IPS-15b (cell line): ENCODE data around the gene ZMIZ1.

ENCODE experiments used
- H3K27me3 ChIP-seq: one replicate; pipeline ENCODE4 v1.6.1; 2013; ENCODE audit warnings: low read length; ENCODE audit not compliant: control insufficient read depth, insufficient read depth
- H3K36me3 ChIP-seq: one replicate; pipeline ENCODE4 v1.6.1; 2013; ENCODE audit warnings: low read length; ENCODE audit not compliant: control insufficient read depth, insufficient read depth
- H3K4me1 ChIP-seq: one replicate; pipeline ENCODE4 v1.6.1; 2013; ENCODE audit warnings: mild to moderate bottlenecking, low read length; ENCODE audit not compliant: control insufficient read depth, insufficient read depth
- H3K4me3 ChIP-seq: one replicate; pipeline ENCODE4 v1.5.1; 2013; ENCODE audit warnings: low read depth, low read length
- H3K9ac ChIP-seq: one replicate; pipeline ENCODE4 v1.6.1; 2013; ENCODE audit warnings: low read depth, mild to moderate bottlenecking, low read length
- H3K9me3 ChIP-seq: one replicate; pipeline ENCODE4 v1.6.1; 2013; ENCODE audit warnings: mild to moderate bottlenecking, low read length; ENCODE audit not compliant: control insufficient read depth, insufficient read depth

Gene ZMIZ1

DNA sequence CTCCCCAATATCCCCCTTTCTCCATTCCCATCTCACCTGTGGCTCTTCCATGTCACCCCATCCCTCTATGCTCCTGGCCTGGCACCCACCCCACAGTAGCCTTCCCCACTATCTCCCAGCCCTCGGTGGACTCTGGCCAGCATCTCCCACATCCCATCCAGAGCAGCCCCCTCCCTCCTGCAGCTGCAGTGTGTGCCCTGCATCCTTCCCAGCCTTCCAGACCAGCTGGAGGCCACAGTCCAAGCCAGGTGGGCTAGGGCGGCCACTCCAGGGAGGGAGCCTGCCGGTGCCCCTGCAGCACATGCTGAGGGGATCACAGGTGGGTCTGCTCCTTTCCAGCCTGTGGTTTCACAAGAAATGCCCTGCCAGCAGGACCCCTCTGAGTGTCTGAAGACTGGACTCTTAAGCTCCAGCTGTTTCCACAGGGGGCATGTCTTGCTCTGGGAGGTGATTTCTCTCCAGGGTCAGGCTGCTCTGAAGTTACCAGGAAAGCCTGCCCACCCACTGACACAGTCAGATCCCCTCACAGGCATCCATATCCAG lies 187.6 kb downstream of the ZMIZ1 start:
- no peaks in the 10 kb centered on the region for H3K4me1 ChIP-seq
- no peaks in the 10 kb centered on the region for H3K27me3 ChIP-seq
- H3K9me3 ChIP-seq, result no peaks in the 10 kb centered on the region
- no peak overlapping the region for H3K9ac ChIP-seq
- H3K4me3 ChIP-seq, result no peak overlapping the region
- H3K36me3 ChIP-seq, result peaks cover 11% of the 10 kb centered on the region

DNA sequence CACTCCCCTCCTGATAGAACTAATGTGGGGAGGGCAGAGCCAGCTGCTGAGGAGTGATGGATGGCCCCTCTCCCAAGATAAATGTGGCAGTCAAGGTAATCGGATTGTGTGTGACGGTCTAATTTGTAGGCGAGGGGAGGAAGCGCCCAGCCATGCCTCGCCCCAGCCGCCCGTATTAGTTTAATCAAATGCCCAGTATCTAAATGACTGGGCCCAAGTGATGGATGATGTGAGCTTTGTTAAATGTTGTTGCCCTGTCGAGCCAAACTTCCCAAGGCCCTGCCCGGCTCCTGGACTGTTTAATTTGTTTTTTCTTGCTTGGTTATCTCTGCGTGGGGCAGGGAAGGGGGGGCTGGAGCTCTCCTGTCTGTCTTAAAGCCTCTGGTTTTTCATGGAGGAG lies 190.1 kb downstream of the ZMIZ1 start:
- peaks cover 17% of the 10 kb centered on the region for H3K36me3 ChIP-seq
- H3K4me3 ChIP-seq, result no peak overlapping the region
- H3K27me3 ChIP-seq, result no peaks in the 10 kb centered on the region
- no peaks in the 10 kb centered on the region for H3K9me3 ChIP-seq
- no peak overlapping the region for H3K9ac ChIP-seq
- H3K4me1 ChIP-seq, result peaks cover 5% of the 10 kb centered on the region

DNA sequence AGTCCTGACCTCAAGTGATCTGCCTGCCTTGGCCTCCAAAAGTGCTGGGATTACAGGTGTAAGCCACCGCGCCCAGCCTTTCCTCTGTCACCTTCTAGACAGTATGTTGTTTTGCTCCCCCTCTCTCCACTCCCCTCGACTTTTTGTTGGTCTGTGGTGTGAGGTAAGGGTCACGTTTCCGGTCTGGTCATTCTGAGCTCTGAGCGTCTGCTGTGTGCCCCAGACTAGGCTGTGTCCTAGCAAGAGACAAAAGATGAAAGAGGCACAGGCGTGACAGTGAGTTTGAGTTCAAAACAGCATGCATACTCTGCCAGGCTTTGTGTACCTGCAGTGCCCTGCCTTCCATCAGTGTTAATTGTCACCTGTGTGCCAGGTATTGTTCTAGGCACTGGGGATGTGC lies 191.1 kb downstream of the ZMIZ1 start:
- Histone ChIP-seq H3K4me3 (no peak overlapping the region), H3K36me3 (peaks cover 17% of the 10 kb centered on the region), H3K9me3 (no peaks in the 10 kb centered on the region), H3K9ac (no peak overlapping the region), H3K4me1 (peaks cover 5% of the 10 kb centered on the region), H3K27me3 (no peaks in the 10 kb centered on the region)

DNA sequence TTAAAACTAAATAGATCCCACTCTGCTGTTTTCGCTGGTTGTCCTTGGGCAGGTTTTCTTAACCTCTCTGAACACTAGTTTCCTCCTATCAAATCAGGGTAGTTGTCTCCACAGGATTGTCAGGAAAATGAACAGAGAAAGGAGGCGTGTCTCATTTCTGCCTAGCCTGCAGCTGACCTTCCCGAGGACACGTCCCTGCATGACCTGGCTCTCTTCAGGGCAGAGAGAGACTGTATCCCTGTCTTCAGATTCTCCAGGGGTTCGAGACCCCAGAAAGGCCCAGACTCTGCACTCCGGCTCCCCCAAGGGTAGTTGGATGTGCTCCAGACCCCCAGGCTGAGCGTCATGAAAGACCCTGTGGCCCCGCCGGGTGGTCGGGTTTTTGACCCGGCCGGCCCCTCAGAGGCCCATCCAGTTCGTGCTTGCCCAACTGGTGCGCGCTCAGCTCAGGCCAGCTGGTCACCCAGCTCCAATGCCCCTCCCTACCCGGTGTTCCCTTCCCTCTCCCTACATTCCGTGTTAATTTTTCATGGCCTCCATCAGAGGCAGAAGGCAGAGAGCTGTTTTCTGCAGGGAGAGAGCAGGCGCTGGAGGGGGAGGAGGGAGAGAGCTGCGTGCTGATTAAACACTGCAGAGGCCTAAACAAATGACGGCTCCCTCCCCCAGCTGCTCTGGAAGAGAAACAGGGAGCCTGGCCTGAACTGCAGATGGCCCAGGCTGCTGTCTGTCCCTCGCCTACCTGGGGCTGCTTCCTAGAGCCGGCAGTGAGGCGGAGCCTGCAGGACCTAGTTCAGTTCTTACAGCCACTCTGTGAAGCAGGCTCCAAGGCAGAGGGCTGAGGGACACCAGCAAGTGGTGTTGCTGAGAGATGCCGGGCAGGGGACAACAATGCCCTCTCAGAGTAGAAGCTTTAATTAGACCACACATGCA lies 192.3 kb downstream of the ZMIZ1 start:
- H3K4me3 ChIP-seq, result no peak overlapping the region
- H3K36me3 ChIP-seq, result peaks cover 12% of the 10 kb centered on the region
- no peak overlapping the region for H3K9ac ChIP-seq
- no peaks in the 10 kb centered on the region for H3K9me3 ChIP-seq
- peaks cover 5% of the 10 kb centered on the region for H3K4me1 ChIP-seq
- no peaks in the 10 kb centered on the region for H3K27me3 ChIP-seq

DNA sequence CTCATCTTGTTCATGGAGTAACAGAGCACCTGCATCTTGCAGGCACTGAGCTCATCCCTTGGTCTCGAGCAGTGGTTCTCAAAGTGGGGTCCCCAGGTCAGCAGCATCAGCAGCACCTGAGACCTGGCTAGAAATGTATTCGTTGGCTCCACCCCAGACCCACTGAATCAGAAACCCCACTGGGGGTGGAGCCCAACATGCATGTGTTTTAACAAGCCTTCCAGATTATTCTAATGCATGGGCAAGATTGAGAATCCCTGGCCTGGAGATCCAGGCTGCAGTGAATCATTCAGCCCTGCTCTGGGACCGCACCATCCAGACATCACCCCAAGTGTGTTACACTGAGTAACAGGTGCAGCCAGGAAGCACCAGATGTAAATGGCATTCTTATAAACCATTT lies 193.4 kb downstream of the ZMIZ1 start:
- no peak overlapping the region for H3K9ac ChIP-seq
- peaks cover 12% of the 10 kb centered on the region for H3K36me3 ChIP-seq
- peaks cover 5% of the 10 kb centered on the region for H3K4me1 ChIP-seq
- H3K4me3 ChIP-seq, result no peak overlapping the region
- no peaks in the 10 kb centered on the region for H3K27me3 ChIP-seq
- no peaks in the 10 kb centered on the region for H3K9me3 ChIP-seq

DNA sequence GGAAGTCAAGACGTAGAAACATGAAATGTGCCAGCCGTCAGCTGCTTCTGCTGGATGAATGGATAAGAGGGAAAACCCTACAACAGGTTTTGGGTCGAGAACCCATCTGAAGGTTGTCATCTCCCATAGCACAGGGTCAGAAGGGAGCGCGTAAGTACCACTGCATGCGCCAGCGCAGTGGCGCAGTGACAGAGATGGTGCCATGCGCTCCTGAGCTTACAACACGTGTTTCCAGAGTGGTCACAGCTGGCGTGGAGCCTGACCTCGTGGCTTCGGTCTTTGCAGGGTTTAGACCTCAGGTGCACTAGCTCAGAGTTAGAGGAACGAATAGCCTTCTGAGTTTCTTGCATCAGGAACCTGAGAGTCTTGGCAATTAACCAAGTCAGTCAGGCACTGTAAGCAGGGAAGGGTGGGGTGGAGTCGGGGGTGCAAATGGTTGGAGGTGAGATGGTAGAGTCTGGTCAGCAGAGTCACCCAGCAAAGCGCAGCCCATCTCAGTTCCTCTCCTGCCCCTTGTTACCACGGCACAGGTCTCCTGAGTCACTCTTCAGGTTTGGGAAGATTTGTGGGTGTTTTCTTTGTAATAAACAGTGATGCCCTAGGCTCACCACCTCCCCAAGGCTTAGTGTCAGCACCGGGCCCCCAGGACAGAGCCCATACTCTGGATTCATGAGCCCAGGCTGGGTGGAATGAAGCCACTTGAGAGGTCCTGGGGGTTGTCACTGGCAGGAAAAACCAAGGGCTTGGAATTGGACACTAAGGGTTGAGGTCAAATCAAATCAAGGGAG lies 194.4 kb downstream of the ZMIZ1 start:
- Histone ChIP-seq H3K4me3 (no peak overlapping the region), H3K9ac (no peak overlapping the region), H3K4me1 (peaks cover 5% of the 10 kb centered on the region), H3K27me3 (no peaks in the 10 kb centered on the region), H3K9me3 (no peaks in the 10 kb centered on the region), H3K36me3 (peaks cover 6% of the 10 kb centered on the region)

DNA sequence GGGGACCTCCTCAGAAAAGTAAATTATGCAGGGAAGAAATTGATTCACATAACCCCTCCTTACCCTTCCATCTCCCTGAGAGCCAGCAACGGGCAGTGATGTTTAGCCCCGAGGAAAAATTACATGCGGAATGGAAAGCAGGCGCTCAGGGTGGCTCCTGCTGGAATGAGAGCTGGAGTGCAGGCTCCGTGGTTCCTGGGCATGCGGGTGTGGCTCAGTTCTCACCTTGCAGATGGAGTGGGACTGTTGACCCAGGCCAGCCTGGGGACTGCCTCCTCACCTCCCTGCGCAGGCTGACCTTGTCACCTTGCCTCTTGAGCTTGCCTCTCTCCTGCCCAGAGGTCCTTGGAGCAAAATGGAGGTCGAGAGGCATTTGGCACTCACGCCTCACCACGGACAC lies 195.2 kb downstream of the ZMIZ1 start:
- Histone ChIP-seq H3K9ac (no peak overlapping the region), H3K27me3 (no peaks in the 10 kb centered on the region), H3K9me3 (no peaks in the 10 kb centered on the region), H3K36me3 (peaks cover 11% of the 10 kb centered on the region), H3K4me1 (peaks cover 5% of the 10 kb centered on the region), H3K4me3 (no peak overlapping the region)

DNA sequence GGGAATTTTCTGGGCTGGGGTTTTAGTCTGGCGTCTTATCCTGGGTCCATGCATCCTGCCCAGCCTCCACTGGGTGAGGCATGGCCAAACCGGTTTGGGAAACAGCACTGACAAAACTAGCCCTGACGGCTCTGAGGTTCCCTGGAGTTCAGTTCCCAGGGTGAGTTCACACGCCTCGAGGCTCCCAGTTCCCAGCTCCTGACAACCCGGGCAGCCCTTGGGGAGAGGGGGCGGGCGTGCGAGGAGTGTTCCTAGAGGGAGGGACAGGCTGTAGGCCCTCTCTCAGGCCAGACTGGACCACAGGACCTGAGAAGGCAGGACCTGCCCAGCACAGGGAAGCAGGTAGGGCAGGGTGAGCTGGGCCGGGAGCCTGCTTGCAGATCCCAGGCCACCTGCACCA lies 196.2 kb downstream of the ZMIZ1 start:
- Histone ChIP-seq H3K4me3 (no peak overlapping the region), H3K9ac (no peak overlapping the region), H3K9me3 (no peaks in the 10 kb centered on the region), H3K4me1 (peaks cover 5% of the 10 kb centered on the region), H3K27me3 (no peaks in the 10 kb centered on the region), H3K36me3 (peaks cover 18% of the 10 kb centered on the region)

DNA sequence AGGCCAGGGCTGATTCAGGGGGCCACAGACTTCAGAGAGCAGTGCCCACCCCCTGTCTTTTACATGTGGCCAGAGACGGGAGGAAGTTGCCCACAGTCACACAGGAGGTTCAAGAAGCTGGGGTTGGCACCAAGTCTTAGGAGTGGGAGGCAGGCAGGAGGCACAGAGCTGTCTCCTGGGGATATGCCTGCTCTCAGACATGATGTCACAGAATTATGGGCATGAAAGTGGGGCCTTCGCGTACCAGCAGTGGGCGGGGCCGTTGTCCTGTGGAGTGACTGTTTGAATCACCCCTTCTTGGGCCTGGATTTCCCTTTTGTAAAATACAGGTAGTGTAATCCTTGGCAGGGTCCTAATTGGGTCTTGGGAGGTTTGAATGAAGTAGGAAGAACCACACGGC lies 197.3 kb downstream of the ZMIZ1 start:
- H3K4me1 ChIP-seq, result peaks cover 5% of the 10 kb centered on the region
- H3K9me3 ChIP-seq, result no peaks in the 10 kb centered on the region
- H3K36me3 ChIP-seq, result peaks cover 21% of the 10 kb centered on the region
- H3K4me3 ChIP-seq, result no peak overlapping the region
- H3K9ac ChIP-seq, result no peak overlapping the region
- no peaks in the 10 kb centered on the region for H3K27me3 ChIP-seq

DNA sequence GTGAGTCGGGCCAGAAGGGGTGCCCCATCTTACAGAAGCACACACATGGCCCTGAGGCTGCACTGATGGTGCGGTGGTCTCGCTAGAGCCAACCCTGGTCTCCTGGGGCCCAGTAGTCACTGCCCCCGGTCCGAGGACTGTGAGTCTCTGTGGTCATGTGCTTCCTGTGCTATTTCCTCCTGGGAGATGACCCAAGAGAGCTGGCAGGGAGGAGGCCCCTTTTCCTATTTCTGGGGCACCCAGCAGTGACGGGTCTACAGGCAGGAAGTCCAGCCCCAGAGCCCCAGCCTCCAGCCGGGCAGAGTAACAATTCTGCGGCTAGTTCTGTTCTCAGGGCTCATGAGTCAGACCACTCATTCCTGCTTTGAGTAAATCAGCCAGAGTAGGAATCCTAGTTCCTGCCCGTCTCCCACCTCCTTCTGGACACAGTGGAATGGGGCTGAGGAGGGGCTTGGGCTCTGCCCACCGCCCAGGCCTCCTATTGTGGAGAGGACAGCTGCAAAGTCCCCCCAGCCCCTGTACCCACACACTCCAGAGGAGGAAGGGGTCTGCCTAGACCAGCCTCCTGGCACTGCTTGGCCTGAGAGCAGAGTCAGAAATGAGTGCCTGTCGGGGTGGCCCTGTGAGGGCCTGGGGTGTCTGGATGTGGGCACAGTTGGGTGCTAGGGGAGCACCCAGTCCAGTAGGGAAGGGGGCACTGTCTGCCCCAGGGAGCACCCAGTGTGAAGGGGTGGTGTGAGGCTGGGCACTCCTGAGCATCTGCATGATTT lies 198.0 kb downstream of the ZMIZ1 start:
- no peaks in the 10 kb centered on the region for H3K9me3 ChIP-seq
- H3K4me3 ChIP-seq, result no peak overlapping the region
- H3K27me3 ChIP-seq, result no peaks in the 10 kb centered on the region
- H3K9ac ChIP-seq, result no peak overlapping the region
- peaks cover 1% of the 10 kb centered on the region for H3K4me1 ChIP-seq
- peaks cover 21% of the 10 kb centered on the region for H3K36me3 ChIP-seq

DNA sequence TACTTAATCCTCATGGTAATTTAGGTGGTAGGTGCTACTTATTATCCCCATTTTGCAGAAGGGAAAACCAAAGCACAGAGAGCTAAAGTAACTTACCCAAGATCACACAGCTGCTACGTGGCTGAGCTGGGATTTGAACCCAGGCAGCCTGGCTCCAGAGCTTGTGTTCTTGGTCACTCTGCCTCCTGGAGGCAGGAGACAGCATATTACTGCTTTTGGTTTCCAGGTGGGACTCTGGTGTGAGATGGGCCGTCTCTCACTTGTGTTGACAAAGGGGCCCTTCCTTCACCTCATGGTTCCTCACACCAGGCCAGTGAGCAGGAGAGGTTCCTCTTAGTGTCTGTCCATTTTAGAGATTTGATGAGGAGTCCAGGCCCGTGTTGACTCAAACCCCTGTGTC lies 198.7 kb downstream of the ZMIZ1 start:
- no peak overlapping the region for H3K4me3 ChIP-seq
- no peaks in the 10 kb centered on the region for H3K4me1 ChIP-seq
- no peaks in the 10 kb centered on the region for H3K27me3 ChIP-seq
- H3K9me3 ChIP-seq, result no peaks in the 10 kb centered on the region
- peaks cover 21% of the 10 kb centered on the region for H3K36me3 ChIP-seq
- no peak overlapping the region for H3K9ac ChIP-seq
